Neuronal stem cell (in vitro differentiated cells): Measurements from ENCODE around the gene SLC6A9.

Experiments used
- DNase-seq: peaks from one replicate; pipeline ENCODE4 v3.0.0-alpha.2; 2013; ENCODE audit warnings: low spot score
- H2AFZ ChIP-seq: one replicate; pipeline ENCODE4 v1.6.1; 2013; ENCODE audit warnings: mild to moderate bottlenecking, low read length, inconsistent platforms
- H2AK5ac ChIP-seq: 2 replicates; pipeline ENCODE4 v1.6.1; 2013; ENCODE audit warnings: low read depth, mild to moderate bottlenecking, inconsistent platforms, low read length, moderate library complexity, mixed read lengths
- H2BK120ac ChIP-seq: 2 replicates; pipeline ENCODE4 v1.6.1; 2013; ENCODE audit warnings: low read depth, mild to moderate bottlenecking, inconsistent platforms, low read length, moderate library complexity, mixed read lengths
- H2BK12ac ChIP-seq: one replicate; pipeline ENCODE4 v1.6.1; 2013; ENCODE audit warnings: low read length, inconsistent platforms
- H2BK15ac ChIP-seq: 2 replicates; pipeline ENCODE4 v1.6.1; 2013; ENCODE audit warnings: mild to moderate bottlenecking, low read length, inconsistent platforms, mixed read lengths
- H2BK5ac ChIP-seq: one replicate; pipeline ENCODE4 v1.6.1; 2013; ENCODE audit warnings: inconsistent platforms, mild to moderate bottlenecking, low read length, moderate library complexity
- H3K14ac ChIP-seq: one replicate; pipeline ENCODE4 v1.6.1; 2013; ENCODE audit warnings: low read length, inconsistent platforms
- H3K18ac ChIP-seq: 2 replicates; pipeline ENCODE4 v1.6.1; 2013; ENCODE audit warnings: low read length, inconsistent platforms
- H3K23ac ChIP-seq: 2 replicates; pipeline ENCODE4 v1.6.1; 2013; ENCODE audit warnings: low read depth, mild to moderate bottlenecking, mixed read lengths, low read length, inconsistent platforms; ENCODE audit not compliant: poor library complexity
- H3K27ac ChIP-seq: replicated peaks from 3 replicates; pipeline ENCODE4 v1.5.1; 2013; ENCODE audit warnings: low read length, inconsistent platforms
- H3K27me3 ChIP-seq, 3 experiments: 2 replicates each; pipeline ENCODE4 v1.6.1; 2013; ENCODE audit warnings: low read length in 3 of 3, mild to moderate bottlenecking in 2 of 3, inconsistent platforms in 1 of 3, low read depth in 1 of 3, mixed read lengths in 1 of 3, moderate library complexity in 1 of 3; ENCODE audit not compliant: control insufficient read depth in 3 of 3, insufficient read depth in 3 of 3
- H3K36me3 ChIP-seq, 2 donors: replicated peaks in 1 of 2; 2 replicates each; pipeline ENCODE4 v1.6.1; 2013; ENCODE audit warnings: low read length in 2 of 2; ENCODE audit not compliant: control insufficient read depth in 2 of 2, insufficient read depth in 2 of 2
- H3K4ac ChIP-seq: 2 replicates; pipeline ENCODE4 v1.6.1; 2013; ENCODE audit warnings: inconsistent platforms, mild to moderate bottlenecking, low read length, moderate library complexity
- H3K4me1 ChIP-seq, 2 donors: 1 replicate in 1 of 2; 2 replicates in 1 of 2; pipeline ENCODE4 v1.6.1; 2013; ENCODE audit warnings: low read length in 2 of 2, low read depth in 1 of 2; ENCODE audit not compliant: control insufficient read depth in 2 of 2, insufficient read depth in 1 of 2
- H3K4me2 ChIP-seq: one replicate; pipeline ENCODE4 v1.6.1; 2013; ENCODE audit warnings: mild to moderate bottlenecking, low read length, inconsistent platforms; ENCODE audit not compliant: insufficient read depth, poor library complexity, severe bottlenecking
- H3K4me3 ChIP-seq, 2 donors: 2 replicates each; pipeline ENCODE4 v1.5.1; 2013; ENCODE audit warnings: low read length in 2 of 2, mild to moderate bottlenecking in 2 of 2, inconsistent platforms in 1 of 2, moderate library complexity in 1 of 2
- H3K79me1 ChIP-seq: one replicate; pipeline ENCODE4 v1.6.1; 2013; ENCODE audit warnings: low read depth, mild to moderate bottlenecking, inconsistent platforms, low read length, moderate library complexity
- H3K9ac ChIP-seq: one replicate; pipeline ENCODE4 v1.6.1; 2013; ENCODE audit warnings: mild to moderate bottlenecking, low read depth, low read length, inconsistent platforms; ENCODE audit not compliant: poor library complexity
- H3K9me3 ChIP-seq, 2 donors: replicated peaks in 1 of 2; 2 replicates each; pipeline versions ENCODE3 to v1.6.1; 2013; ENCODE audit warnings: low read length in 2 of 2, mild to moderate bottlenecking in 2 of 2, inconsistent platforms in 1 of 2, low read depth in 1 of 2, mixed read lengths in 1 of 2, moderate library complexity in 1 of 2; ENCODE audit not compliant: control insufficient read depth in 2 of 2, insufficient read depth in 1 of 2
- H4K8ac ChIP-seq: one replicate; pipeline ENCODE4 v1.6.1; 2013; ENCODE audit warnings: low read depth, mild to moderate bottlenecking, inconsistent platforms, low read length, moderate library complexity
- H4K91ac ChIP-seq: one replicate; pipeline ENCODE4 v1.6.1; 2013; ENCODE audit warnings: low read length, low read depth, mild to moderate bottlenecking, inconsistent platforms; ENCODE audit not compliant: poor library complexity
- WGBS, 2 donors: extraction: QIAGEN DNeasy Blood & Tissue Kit; methylation state at CpG; one replicate each; pipeline ENCODE4 v1.1.7; 2013; ENCODE audit warnings: missing lambda C conversion rate in 2 of 2, mixed read lengths in 1 of 2; ENCODE audit not compliant: insufficient read length in 2 of 2, insufficient replicate concordance in 1 of 2; ENCODE audit errors: extremely low coverage in 2 of 2; 5-methylcytosine and 5-hydroxymethylcytosine counted together

Gene SLC6A9

DNA sequence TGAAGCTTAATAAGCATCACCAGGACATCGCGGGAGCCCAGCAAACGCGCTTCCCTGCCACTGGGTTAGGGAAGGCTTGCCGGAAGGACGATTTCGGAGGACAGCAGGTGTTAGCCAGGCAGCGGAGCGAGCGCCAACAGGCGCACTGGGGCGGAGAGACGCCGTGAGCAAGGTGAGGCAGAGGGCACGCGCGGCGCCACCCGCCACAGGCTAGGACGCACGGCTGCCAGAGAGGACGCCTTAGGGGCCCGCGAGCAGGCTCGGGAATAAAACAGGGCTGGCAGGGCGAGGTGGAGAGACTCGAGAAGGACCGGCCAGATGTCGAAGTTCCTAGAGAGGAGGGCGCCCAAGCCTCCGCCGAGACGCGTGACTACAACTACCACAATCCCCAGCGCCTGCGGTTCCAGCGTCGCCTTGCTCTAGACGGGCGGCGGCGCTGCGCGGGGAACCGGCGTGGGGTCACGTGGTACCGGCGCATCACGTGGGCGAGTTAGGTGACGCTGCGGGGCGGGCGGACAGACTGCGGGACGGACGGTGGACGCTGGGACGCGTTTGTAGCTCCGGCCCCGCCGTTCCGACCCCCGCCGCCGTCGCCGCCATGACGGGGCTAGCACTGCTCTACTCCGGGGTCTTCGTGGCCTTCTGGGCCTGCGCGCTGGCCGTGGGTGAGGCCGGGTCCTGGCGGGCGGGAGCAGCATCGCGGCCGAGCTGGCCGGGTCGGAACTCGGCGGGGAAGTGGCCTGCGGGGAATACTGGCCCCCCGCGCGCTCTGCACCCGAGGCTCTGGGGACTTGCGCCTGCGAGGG lies 56.6 kb downstream of the SLC6A9 start, which contains the start of gene ATP6V0B:
Gene ATP6V0B (plus strand): TSS at position 518 of the 806 bp plus-strand sequence. CDS start 81 bp downstream, at position 599.
- peak within 1 kb of the TSS; percentile 97 for H2AFZ ChIP-seq
- H3K36me3 ChIP-seq = peaks cover 21 to 48% of the 10 kb centered on the region in 2 donors
- no peak within 1 kb of the TSS for H4K91ac ChIP-seq
- H3K4me2 ChIP-seq = peak within 1 kb of the TSS; percentile 82
- H3K14ac ChIP-seq = peak within 1 kb of the TSS; percentile 91
- peak; percentile 89 for DNase-seq
- H3K27me3 ChIP-seq = no peaks in the 10 kb centered on the region
- H4K8ac ChIP-seq = peak within 1 kb of the TSS; percentile 67
- no CpG with 5 or more reads among the region's 93 CpGs for WGBS, 2 donors
- peak within 1 kb of the TSS; percentile 69 for H2BK12ac ChIP-seq
- peak within 1 kb of the TSS; percentile 79 for H2BK5ac ChIP-seq
- peaks cover 20% of the 10 kb centered on the region for H3K79me1 ChIP-seq
- H2BK15ac ChIP-seq = peak within 1 kb of the TSS; percentile 87
- H3K23ac ChIP-seq = peak within 1 kb of the TSS; percentile 98
- H2BK120ac ChIP-seq = peak within 1 kb of the TSS; percentile 73
- H3K27ac ChIP-seq = peak within 1 kb of the TSS; percentile 6
- peak within 1 kb of the TSS; percentile 97 for H3K9ac ChIP-seq
- no peak within 1 kb of the TSS for H3K4ac ChIP-seq
- H2AK5ac ChIP-seq = no peak within 1 kb of the TSS
- H3K4me3 ChIP-seq = peak within 1 kb of the TSS; percentile 90 to 98
- peaks cover 14 to 25% of the 10 kb centered on the region in 2 donors for H3K4me1 ChIP-seq
- H3K18ac ChIP-seq = peak within 1 kb of the TSS; percentile 98
- H3K9me3 ChIP-seq = no peaks in the 10 kb centered on the region

- H2BK12ac ChIP-seq = no peak overlapping the region
- no peak overlapping the region for H4K8ac ChIP-seq
- no peak overlapping the region for H3K18ac ChIP-seq
- peaks cover 21 to 48% of the 10 kb centered on the region in 2 donors for H3K36me3 ChIP-seq
- H2BK5ac ChIP-seq = peak overlapping the region; percentile 79
- peak overlapping the region; percentile 98 for H3K23ac ChIP-seq
- H4K91ac ChIP-seq = no peak overlapping the region
- peak overlapping the region; percentile 97 for H2AFZ ChIP-seq
- H3K27ac ChIP-seq = no peak overlapping the region
- H2AK5ac ChIP-seq = no peak overlapping the region
- peak overlapping the region; percentile 87 for H2BK15ac ChIP-seq
- H3K79me1 ChIP-seq = peaks cover 20% of the 10 kb centered on the region
- H3K9me3 ChIP-seq = no peaks in the 10 kb centered on the region
- no peaks in the 10 kb centered on the region for H3K27me3 ChIP-seq
- H2BK120ac ChIP-seq = no peak overlapping the region
- H3K9ac ChIP-seq = no peak overlapping the region
- H3K4me1 ChIP-seq = peaks cover 14 to 25% of the 10 kb centered on the region in 2 donors
- no CpG with 5 or more reads among the region's 9 CpGs for WGBS, 2 donors
- peak overlapping the region; percentile 90 to 98 for H3K4me3 ChIP-seq
- DNase-seq = no peak
- H3K4ac ChIP-seq = no peak overlapping the region
- H3K14ac ChIP-seq = no peak overlapping the region
- H3K4me2 ChIP-seq = peak overlapping the region; percentile 82
Measured at GRCh38 chr1:43973981-43974442, 57.2 kb downstream of the SLC6A9 start.

- Histone ChIP-seq H3K4me1 (peaks cover 10 to 17% of the 10 kb centered on the region in 2 donors), H3K27me3 (no peaks in the 10 kb centered on the region), H4K91ac (no peak overlapping the region), H2AFZ (no peak overlapping the region), H2AK5ac (no peak overlapping the region), H3K18ac (no peak overlapping the region), H2BK12ac (no peak overlapping the region), H3K4me3 (peak overlapping the region in 1 of 2 donors; percentile 92), H3K4me2 (no peak overlapping the region), H2BK5ac (no peak overlapping the region), H3K14ac (no peak overlapping the region), H2BK120ac (no peak overlapping the region), H2BK15ac (no peak overlapping the region), H3K79me1 (peaks cover 8% of the 10 kb centered on the region), H3K9me3 (no peaks in the 10 kb centered on the region), H3K4ac (no peak overlapping the region), H3K27ac (no peak overlapping the region), H4K8ac (no peak overlapping the region), H3K9ac (no peak overlapping the region), H3K23ac (no peak overlapping the region), H3K36me3 (peaks cover 7 to 38% of the 10 kb centered on the region in 2 donors)
- DNase-seq = no peak
- no CpG with 5 or more reads among the region's 17 CpGs for WGBS, 2 donors
Measured at GRCh38 chr1:43971336-43971980, 59.8 kb downstream of the SLC6A9 start.

GRCh38 chr1:43970911-43971310 lies 60.4 kb downstream of the SLC6A9 start:
- H3K9me3 ChIP-seq = no peaks in the 10 kb centered on the region
- H2BK5ac ChIP-seq = no peak overlapping the region
- no peak overlapping the region for H4K91ac ChIP-seq
- H2BK120ac ChIP-seq = no peak overlapping the region
- H3K27ac ChIP-seq = no peak overlapping the region
- H3K27me3 ChIP-seq = no peaks in the 10 kb centered on the region
- peaks cover 8% of the 10 kb centered on the region for H3K79me1 ChIP-seq
- no peak overlapping the region for H3K18ac ChIP-seq
- no peak overlapping the region for H2AK5ac ChIP-seq
- H4K8ac ChIP-seq = no peak overlapping the region
- no peak overlapping the region for H3K4ac ChIP-seq
- H3K9ac ChIP-seq = no peak overlapping the region
- no CpG with 5 or more reads among the region's 9 CpGs for WGBS, 2 donors
- no peak overlapping the region for H2BK15ac ChIP-seq
- no peak overlapping the region for H3K23ac ChIP-seq
- no peak for DNase-seq
- no peak overlapping the region for H3K14ac ChIP-seq
- peak overlapping the region in 1 of 2 donors; percentile 92 for H3K4me3 ChIP-seq
- no peak overlapping the region for H2AFZ ChIP-seq
- no peak overlapping the region for H2BK12ac ChIP-seq
- peaks cover 4 to 33% of the 10 kb centered on the region in 2 donors for H3K36me3 ChIP-seq
- peaks cover 10 to 12% of the 10 kb centered on the region in 2 donors for H3K4me1 ChIP-seq
- H3K4me2 ChIP-seq = no peak overlapping the region
